Measurements from ENCODE around the gene COQ7.

COQ7 gene

GRCh38 chr16:19113577-19114358 lies 46.4 kb downstream of the COQ7 start, which contains the start of gene ITPRIPL2:
ITPRIPL2 (plus strand) TSS chr16:19113964; CDS start chr16:19114462, 498 bp downstream.
- DNase-seq (ENCODE audit: low spot score), result peak; percentile 89

GRCh38 chr16:19114359-19115147 lies 47.1 kb downstream of the COQ7 start:
- peak; percentile 61 for DNase-seq (ENCODE audit: low spot score)

DNA sequence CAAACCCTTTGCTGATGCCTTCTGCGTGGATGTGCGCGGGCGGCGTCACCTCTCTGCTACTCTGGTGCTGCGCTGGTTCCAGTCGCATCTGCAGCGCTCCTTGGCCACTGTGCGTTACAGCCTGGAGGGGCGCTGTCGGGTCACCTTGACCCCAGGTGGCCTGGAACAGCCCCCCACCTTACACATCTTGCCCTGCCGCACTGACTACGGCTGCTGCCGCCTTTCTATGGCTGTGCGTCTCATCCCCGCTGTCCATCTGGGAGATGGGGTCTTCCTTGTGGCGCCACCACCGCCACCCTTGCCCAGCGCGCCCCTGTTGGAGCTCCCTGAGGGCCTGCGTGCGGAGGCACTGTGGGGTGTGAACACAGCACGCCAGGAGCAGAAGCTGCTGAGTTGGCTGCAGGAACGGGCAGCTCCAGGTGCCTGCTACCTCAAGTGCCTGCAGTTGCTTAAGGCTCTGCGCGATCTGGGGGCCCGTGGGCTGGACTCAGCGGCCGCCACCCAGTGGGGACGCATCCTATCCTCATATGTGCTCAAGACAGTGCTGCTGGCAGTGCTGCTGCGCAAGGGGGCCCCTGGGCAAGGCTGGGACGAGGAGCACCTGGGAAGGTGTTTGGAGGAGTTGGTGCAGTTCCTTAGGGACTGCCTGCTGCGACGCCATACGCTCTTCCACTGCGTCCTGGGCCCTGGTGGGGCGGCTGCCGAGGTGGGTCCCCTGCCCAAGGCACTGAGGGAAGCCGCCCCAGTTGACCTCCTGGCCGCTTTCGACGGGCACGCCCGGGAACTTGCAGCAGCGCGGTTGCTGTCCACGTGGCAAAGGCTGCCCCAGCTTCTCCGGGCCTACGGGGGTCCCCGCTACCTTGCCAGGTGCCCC lies 48.0 kb downstream of the COQ7 start:
- peak; percentile 54 for DNase-seq (ENCODE audit: low spot score)

GRCh38 chr16:19116711-19117449 lies 49.5 kb downstream of the COQ7 start:
- no peak for DNase-seq (ENCODE audit: low spot score)

DNA sequence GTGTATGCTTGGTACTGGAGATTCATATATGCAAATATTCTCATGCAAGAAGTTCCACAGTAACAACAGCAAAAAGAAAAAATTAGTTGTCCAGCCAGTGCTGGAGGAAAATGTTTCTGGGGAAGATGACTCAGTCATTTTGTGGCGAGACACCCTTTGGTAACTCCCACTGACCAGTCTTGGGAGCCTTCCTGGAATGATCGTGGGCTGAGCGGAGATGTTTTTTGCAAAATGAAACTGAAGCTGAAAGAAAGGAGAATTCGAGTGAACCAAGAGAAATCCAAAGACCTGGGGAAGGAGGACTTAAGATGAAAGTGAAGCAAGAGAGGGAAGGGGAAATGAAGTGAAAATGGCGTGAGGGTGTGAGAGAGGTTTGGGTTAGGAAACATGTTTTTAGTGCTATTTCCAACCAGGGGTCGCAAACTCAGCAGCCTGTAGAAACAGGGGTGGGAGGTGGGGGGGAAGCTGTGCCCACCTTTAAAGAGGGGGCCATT lies 51.6 kb downstream of the COQ7 start:
- DNase-seq (ENCODE audit: low spot score), result peak; percentile 91

DNA sequence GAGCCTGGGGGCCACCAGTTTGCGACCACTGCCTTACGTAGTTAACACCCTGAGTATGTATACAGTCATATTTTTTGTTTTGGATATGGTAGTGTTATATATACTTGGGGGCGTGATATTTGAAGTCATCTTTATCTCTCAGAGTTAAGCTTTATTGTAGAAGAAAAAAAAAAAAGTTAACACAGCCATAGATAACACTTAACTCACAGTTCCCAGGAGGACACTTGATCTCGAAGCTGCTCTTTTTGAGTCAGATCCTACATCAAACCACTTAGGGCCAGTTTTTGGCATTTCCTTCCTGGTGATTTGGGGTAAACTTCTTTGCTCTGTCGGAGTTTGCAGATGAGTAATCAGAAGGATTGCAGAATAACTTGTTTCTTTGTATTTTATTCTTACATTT lies 52.1 kb downstream of the COQ7 start:
- DNase-seq (ENCODE audit: low spot score), result peak; percentile 60

DNA sequence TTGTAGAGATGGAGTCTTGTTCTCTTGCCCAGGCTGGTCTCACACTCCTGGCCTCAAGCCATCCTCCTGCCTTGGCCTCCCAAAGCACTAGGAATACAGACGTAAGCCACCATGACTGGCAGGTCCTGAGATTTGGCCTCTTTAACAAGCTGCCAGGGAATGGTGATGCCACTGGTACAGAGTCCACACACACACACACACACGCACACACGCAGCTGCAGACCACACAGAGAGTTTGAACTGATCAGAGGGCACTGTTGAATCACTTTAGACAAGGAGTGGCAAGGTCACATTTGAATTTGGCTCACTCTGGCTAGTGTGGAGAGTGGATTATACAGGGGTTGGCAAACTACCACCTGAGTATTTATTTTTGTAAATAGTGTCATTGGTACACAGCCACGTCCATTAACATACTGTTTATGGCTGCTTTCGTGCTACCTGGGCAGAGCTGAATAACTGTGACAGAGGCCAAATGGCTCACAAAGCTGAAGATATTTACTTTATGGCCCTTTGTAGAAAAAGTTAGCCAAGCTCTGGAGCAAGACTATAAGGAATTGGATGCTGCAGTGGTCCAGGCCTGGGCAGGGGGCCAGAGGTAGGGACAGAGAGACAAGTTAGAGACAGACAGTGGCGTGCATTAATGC lies 56.2 kb downstream of the COQ7 start:
- DNase-seq (ENCODE audit: low spot score), result no peak

DNA sequence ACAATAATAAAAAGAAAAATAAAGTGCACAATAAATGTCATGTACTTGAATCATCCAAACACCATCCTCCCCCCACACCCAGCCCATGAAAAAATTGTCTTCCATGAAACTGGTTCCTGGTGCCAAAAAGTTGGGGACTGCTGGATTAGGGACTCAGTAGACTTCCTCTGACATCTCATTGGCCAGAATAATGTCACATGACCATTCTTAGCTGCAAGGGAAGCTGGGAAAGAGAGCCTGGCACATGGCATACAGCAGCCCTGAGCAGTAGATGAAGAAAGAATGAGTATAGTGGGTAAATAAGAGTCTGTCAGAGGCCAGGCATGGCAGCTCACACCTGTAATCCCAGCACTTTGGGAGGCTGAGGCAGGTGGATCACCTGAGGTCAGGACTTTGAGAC lies 58.9 kb downstream of the COQ7 start:
- no peak for DNase-seq (ENCODE audit: low spot score)

DNA sequence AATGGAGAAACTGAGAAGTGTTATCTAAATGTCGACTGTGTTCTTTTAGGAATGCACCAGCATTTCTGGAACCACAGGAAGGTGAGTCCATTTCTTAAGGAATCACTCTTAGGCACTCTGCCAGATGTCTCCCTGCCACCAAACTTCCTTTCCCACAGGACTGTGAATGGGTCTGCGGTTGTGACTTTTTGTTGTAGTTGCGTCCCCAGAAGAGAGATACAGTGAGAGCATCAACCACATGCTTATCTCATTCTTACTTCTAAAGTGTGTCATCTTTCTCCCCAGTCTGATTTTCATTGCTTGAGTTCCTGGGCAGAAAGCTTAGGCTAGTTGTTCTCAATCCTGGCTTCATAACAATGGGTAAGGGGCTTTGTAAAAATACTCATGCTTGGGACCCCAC lies 59.8 kb downstream of the COQ7 start:
- DNase-seq (ENCODE audit: low spot score), result no peak

GRCh38 chr16:19127674-19128131 lies 60.3 kb downstream of the COQ7 start:
- no peak for DNase-seq (ENCODE audit: low spot score)

GRCh38 chr16:19128454-19129200 lies 61.2 kb downstream of the COQ7 start:
- DNase-seq (ENCODE audit: low spot score), result no peak
